ENCODE measurements around the gene FRZB.

- TF ChIP-seq CTCF (IDR thresholded peaks at IDR 0.05): peak in 1 of 6 experiments; percentile 27
- TF ChIP-seq POLR2A (IDR thresholded peaks at IDR 0.05): no peak
Observed at GRCh38 chr2:182870227-182870626, 3.8 kb upstream of the FRZB start.

Data from esophagus squamous epithelium (tissue), 4 donors.